SK-N-MC (cell line): Measurements from ENCODE around the gene SLC28A3.

Source experiments
- EZH2 ChIP-seq: fragments of 200-600 bp; sonication (generic); IDR thresholded peaks from one replicate; pipeline ENCODE4 v1.6.1; 2017; ENCODE audit warnings: antibody characterized with exemption
- FOXP2 ChIP-seq: optimal IDR thresholded peaks from 2 replicates; pipeline ENCODE3; 2011; ENCODE audit warnings: mild to moderate bottlenecking, moderate library complexity; ENCODE audit not compliant: insufficient read depth; ENCODE audit errors: extremely low read length, control extremely low read depth
- POLR2AphosphoS5 ChIP-seq: IDR thresholded peaks from 2 replicates; pipeline ENCODE4 v1.6.1; 2012; ENCODE audit warnings: mild to moderate bottlenecking, low read depth, low read length, borderline replicate concordance

- no peak for TF ChIP-seq POLR2AphosphoS5
- TF ChIP-seq EZH2 = no peak
- no peak for TF ChIP-seq FOXP2
These were observed 36.4 kb downstream of the SLC28A3 start for GRCh38 chr9:84304166-84304565.
